Tibial artery (tissue), 4 donors: ENCODE results near the gene TDRD12.

Experiments
- DNase-seq, 2 donors: peaks; one replicate each; pipeline ENCODE4 v3.0.0-alpha.2; 2019
- H3K27ac ChIP-seq, 2 donors: fragments of 200-600 bp; sonication (generic) in 1 of 2; 1 replicate in 1 of 2; 2 replicates in 1 of 2; pipeline ENCODE4 v1.5.1; 2018 to 2019; ENCODE audit warnings: mild to moderate bottlenecking in 1 of 2
- H3K27me3 ChIP-seq, 2 donors: fragments of 200-600 bp; sonication (generic) in 1 of 2; one replicate each; pipeline versions ENCODE4 v1.5.1 to v1.6.0; 2016 to 2019
- H3K36me3 ChIP-seq, 3 donors: fragments of 200-600 bp; sonication (generic) in 2 of 3; one replicate each; pipeline ENCODE4 v1.5.1; 2016 to 2019; ENCODE audit warnings: mild to moderate bottlenecking in 2 of 3
- H3K4me1 ChIP-seq, 4 donors: fragments of 200-600 bp; sonication (generic) in 2 of 4; 1 replicate in 3 of 4; 2 replicates in 1 of 4; pipeline ENCODE4 v1.5.1; 2016 to 2019
- H3K4me3 ChIP-seq, 2 donors: fragments of 200-600 bp; sonication (generic) in 1 of 2; 1 replicate in 1 of 2; 2 replicates in 1 of 2; pipeline ENCODE4 v1.5.1; 2018 to 2019; ENCODE audit warnings: mild to moderate bottlenecking in 2 of 2
- H3K9me3 ChIP-seq, 3 donors: fragments of 200-600 bp; sonication (generic) in 1 of 3; one replicate each; pipeline ENCODE4 v1.5.1; 2016 to 2019
- CTCF ChIP-seq, 2 experiments: fragments of 200-600 bp in 1 of 2; fragments of 450-650 bp in 1 of 2; IDR thresholded peaks; one replicate each; pipeline ENCODE4 v1.5.1; 2017 to 2019; ENCODE audit warnings: antibody characterized with exemption in 2 of 2, mild to moderate bottlenecking in 1 of 2, moderate library complexity in 1 of 2
- intact Hi-C: fragments of 100-400 bp; cut with DNase I; formaldehyde crosslinking; loops from one replicate; pipeline ENCODE4 v1.15.0; 2023; ENCODE audit warnings: low total_unique reads

The TDRD12 gene

DNA sequence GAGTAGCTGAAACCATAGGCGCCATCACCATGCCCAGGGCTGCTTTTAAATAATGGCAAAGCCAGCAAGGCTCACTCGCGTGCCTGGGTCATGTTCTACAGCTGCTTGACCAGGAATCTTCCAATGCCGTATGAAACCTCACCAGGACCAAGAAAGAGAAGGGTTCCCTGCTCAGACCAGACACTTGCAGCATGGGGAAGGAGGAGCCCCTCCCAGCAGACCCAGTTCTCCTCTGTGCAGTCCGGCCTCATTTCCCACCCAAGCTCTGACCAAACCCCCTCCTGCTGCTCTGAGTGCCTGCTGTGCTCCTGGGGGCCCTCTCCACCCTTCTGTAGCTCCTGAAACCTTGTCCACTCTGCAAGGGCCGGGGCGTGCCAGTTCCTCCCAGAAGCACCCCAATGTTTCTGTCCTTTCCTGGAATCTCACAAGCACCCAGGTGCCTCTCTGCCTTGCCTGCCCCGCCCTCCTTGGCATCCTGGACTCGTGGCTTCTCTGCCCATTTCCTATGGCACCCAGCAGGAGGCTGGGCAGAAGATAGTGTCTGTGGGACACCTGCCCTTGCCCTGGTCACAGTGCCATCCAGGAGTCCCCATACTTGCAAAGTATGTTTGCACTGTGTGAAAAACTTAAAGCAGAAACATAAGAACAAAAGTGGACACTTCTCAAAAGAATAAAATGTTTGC lies 156.8 kb downstream of the TDRD12 start:
- DNase-seq = peak in 1 of 2 donors; percentile 45
- no peaks in the 10 kb centered on the region for H3K9me3 ChIP-seq
- intact Hi-C loops = no loop called here
- no peaks in the 10 kb centered on the region for H3K27me3 ChIP-seq
- H3K4me3 ChIP-seq = no peak overlapping the region
- H3K27ac ChIP-seq = no peak overlapping the region
- peaks cover 13 to 50% (median 33%) of the 10 kb centered on the region in 3 donors for H3K36me3 ChIP-seq
- no peaks in the 10 kb centered on the region for H3K4me1 ChIP-seq
- no peak for TF ChIP-seq CTCF (IDR thresholded peaks at IDR 0.05)

DNA sequence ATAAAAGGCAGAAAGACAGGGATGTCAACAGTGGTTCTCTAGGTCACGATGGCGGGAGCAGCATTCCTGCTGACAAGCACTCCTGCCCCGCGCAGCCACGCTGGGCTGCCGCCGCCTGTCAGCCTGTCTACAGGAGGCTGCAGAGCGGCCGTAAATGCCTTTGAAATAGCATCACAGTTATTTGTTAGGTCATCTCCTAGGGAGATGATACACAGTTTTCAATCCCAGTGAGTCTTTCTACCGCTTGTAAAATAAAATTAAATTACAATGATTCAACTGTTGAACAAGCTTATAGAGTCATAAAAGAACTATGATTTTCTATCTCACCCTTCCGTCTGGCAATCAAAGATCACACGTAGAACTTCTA lies 157.3 kb downstream of the TDRD12 start:
- no peak for DNase-seq
- Histone ChIP-seq H3K36me3 (peaks cover 18 to 55% (median 36%) of the 10 kb centered on the region in 3 donors), H3K4me1 (no peaks in the 10 kb centered on the region), H3K27me3 (no peaks in the 10 kb centered on the region), H3K9me3 (no peaks in the 10 kb centered on the region), H3K4me3 (no peak overlapping the region), H3K27ac (no peak overlapping the region)
- intact Hi-C loops = no loop called here
- TF ChIP-seq CTCF (IDR thresholded peaks at IDR 0.05) = no peak
